IMR-90 (cell line): ENCODE results near the gene NIPAL3. TPM values are rescaled to one million over a fixed set of nuclear protein-coding genes. Genes with fewer than 3 reads are reported as not detected.

ENCODE experiments used
- ATAC-seq: fragments of 200-7000 bp; cut with Tn5 transposase; 2 replicates; pipeline ENCODE4 v1.9.1; 2020; ENCODE audit warnings: low read depth, mild to moderate bottlenecking, moderate library complexity
- BruUV-seq: library from RNA; stranded (reverse); fragments of 400-500 nt; replicated peaks from 2 replicates; lab custom pipeline; 2021; lab: Mats Ljungman, UMichigan
- CTCF ChIA-PET: fragments of 300-600 bp; formaldehyde crosslinking; extraction: SDS; loops from one replicate; lab custom pipeline; 2021; ENCODE audit warnings: antibody characterized with exemption; lab: Yijun Ruan, JAX
- POLR2A ChIA-PET: fragments of 300-600 bp; sonication (Branson Sonifier 250); formaldehyde crosslinking; loops from one replicate; lab custom pipeline; 2022; ENCODE audit warnings: antibody characterized with exemption; ENCODE audit not compliant: unreplicated experiment; lab: Charles Lee
- DNase-seq: peaks from one replicate; pipeline ENCODE4 v3.0.0; 2013
- H2AFZ ChIP-seq: replicated peaks from 2 replicates; pipeline ENCODE3; 2013; ENCODE audit warnings: low read length, mild to moderate bottlenecking; ENCODE audit not compliant: poor library complexity
- H2AK5ac ChIP-seq: 2 replicates; pipeline ENCODE4 v1.6.1; 2013; ENCODE audit warnings: low read depth, low read length, inconsistent platforms
- H2AK9ac ChIP-seq: replicated peaks from 2 replicates; pipeline ENCODE3; 2013; ENCODE audit warnings: mild to moderate bottlenecking, low read depth, low read length, moderate library complexity; ENCODE audit not compliant: poor library complexity
- H2BK120ac ChIP-seq: 2 replicates; pipeline ENCODE4 v1.6.1; 2013; ENCODE audit warnings: low read depth, low read length, inconsistent platforms
- H2BK15ac ChIP-seq: 3 replicates; pipeline ENCODE4 v1.6.1; 2013; ENCODE audit warnings: low read depth, low read length, inconsistent platforms
- H2BK20ac ChIP-seq: 2 replicates; pipeline ENCODE4 v1.6.1; 2013; ENCODE audit warnings: low read depth, mild to moderate bottlenecking, inconsistent platforms, low read length, moderate library complexity
- H2BK5ac ChIP-seq: 2 replicates; pipeline ENCODE4 v1.6.1; 2013; ENCODE audit warnings: mild to moderate bottlenecking, low read depth, low read length, inconsistent platforms; ENCODE audit not compliant: poor library complexity, severe bottlenecking
- H3K14ac ChIP-seq: replicated peaks from 2 replicates; pipeline ENCODE4 v1.6.1; 2013; ENCODE audit warnings: low read depth, low read length, inconsistent platforms
- H3K18ac ChIP-seq: 2 replicates; pipeline ENCODE4 v1.6.1; 2013; ENCODE audit warnings: low read depth, low read length, control low read depth
- H3K23ac ChIP-seq: 2 replicates; pipeline ENCODE4 v1.6.1; 2013; ENCODE audit warnings: low read depth, low read length, inconsistent platforms
- H3K27ac ChIP-seq: 2 replicates; pipeline ENCODE4 v1.5.1; 2013; ENCODE audit warnings: mild to moderate bottlenecking, control low read depth, low read length; ENCODE audit not compliant: insufficient read depth
- H3K27me3 ChIP-seq: 2 replicates; pipeline ENCODE4 v1.6.1; 2013; ENCODE audit warnings: low read length; ENCODE audit not compliant: control insufficient read depth, insufficient read depth
- H3K36me3 ChIP-seq: 2 replicates; pipeline ENCODE4 v1.6.1; 2013; ENCODE audit warnings: low read length, mixed read lengths; ENCODE audit not compliant: control insufficient read depth, insufficient read depth
- H3K4ac ChIP-seq: 2 replicates; pipeline ENCODE4 v1.6.1; 2013; ENCODE audit warnings: low read depth, low read length, inconsistent platforms
- H3K4me1 ChIP-seq: 2 replicates; pipeline ENCODE4 v1.6.1; 2013; ENCODE audit warnings: low read length, mixed read lengths; ENCODE audit not compliant: control insufficient read depth, insufficient read depth
- H3K4me2 ChIP-seq: 2 replicates; pipeline ENCODE4 v1.6.1; 2013; ENCODE audit warnings: low read depth, mild to moderate bottlenecking, control low read depth, low read length, moderate library complexity
- H3K4me3 ChIP-seq: 2 replicates; pipeline ENCODE4 v1.5.1; 2013; ENCODE audit warnings: low read depth, mild to moderate bottlenecking, control low read depth, low read length, moderate library complexity; ENCODE audit not compliant: insufficient read depth
- H3K56ac ChIP-seq: 2 replicates; pipeline ENCODE4 v1.6.1; 2013; ENCODE audit warnings: low read length, inconsistent platforms; ENCODE audit not compliant: insufficient read depth; ENCODE audit errors: extremely low read depth
- H3K79me1 ChIP-seq, 2 experiments: 2 replicates each; pipeline ENCODE4 v1.6.1; 2013; ENCODE audit warnings: low read length in 2 of 2, inconsistent platforms in 1 of 2, low read depth in 1 of 2
- H3K9ac ChIP-seq: 2 replicates; pipeline ENCODE4 v1.6.1; 2013; ENCODE audit warnings: low read depth, low read length, control low read depth
- H3K9me1 ChIP-seq: 2 replicates; pipeline ENCODE4 v1.6.1; 2013; ENCODE audit warnings: low read length, inconsistent platforms; ENCODE audit not compliant: insufficient read depth
- H3K9me3 ChIP-seq: 2 replicates; pipeline ENCODE4 v1.6.1; 2013; ENCODE audit warnings: low read length; ENCODE audit not compliant: control insufficient read depth, insufficient read depth
- H4K20me1 ChIP-seq: 2 replicates; pipeline ENCODE4 v1.6.1; 2013; ENCODE audit warnings: low read length, inconsistent platforms; ENCODE audit not compliant: insufficient read depth
- H4K5ac ChIP-seq: 2 replicates; pipeline ENCODE4 v1.6.1; 2013; ENCODE audit warnings: mild to moderate bottlenecking, low read depth, low read length, control low read depth
- H4K8ac ChIP-seq, 2 experiments: 2 replicates each; pipeline ENCODE4 v1.6.1; 2013; ENCODE audit warnings: low read depth in 2 of 2, low read length in 2 of 2, control low read depth in 1 of 2, inconsistent platforms in 1 of 2
- H4K91ac ChIP-seq: 2 replicates; pipeline ENCODE4 v1.6.1; 2013; ENCODE audit warnings: low read depth, low read length, inconsistent platforms; ENCODE audit not compliant: insufficient read depth
- BHLHE40 ChIP-seq: fragments of 150-350 bp; IDR thresholded peaks from 2 replicates; pipeline ENCODE4 v1.6.1; 2016; ENCODE audit warnings: mild to moderate bottlenecking, low read depth, low read length
- CEBPB ChIP-seq: IDR thresholded peaks from 2 replicates; pipeline ENCODE4 v1.6.1; 2012; ENCODE audit warnings: low read depth, low read length, improper control_type of control experiment
- CHD1 ChIP-seq: IDR thresholded peaks from 2 replicates; pipeline ENCODE4 v1.6.1; 2012; ENCODE audit warnings: low read depth, low read length, improper control_type of control experiment
- ELK1 ChIP-seq: fragments of 150-350 bp; IDR thresholded peaks from 2 replicates; pipeline ENCODE4 v1.6.1; 2016; ENCODE audit warnings: low read depth, mild to moderate bottlenecking, low read length, moderate library complexity, borderline replicate concordance
- FOS ChIP-seq: fragments of 150-350 bp; IDR thresholded peaks from 2 replicates; pipeline ENCODE4 v1.6.1; 2016; ENCODE audit warnings: low read depth, low read length
- MAFK ChIP-seq: IDR thresholded peaks from 2 replicates; pipeline ENCODE4 v1.6.1; 2012; ENCODE audit warnings: low read depth, low read length, improper control_type of control experiment
- MAZ ChIP-seq: IDR thresholded peaks from 2 replicates; pipeline ENCODE4 v1.6.1; 2012; ENCODE audit warnings: low read depth, mild to moderate bottlenecking, low read length, improper control_type of control experiment, moderate library complexity, borderline replicate concordance
- NFE2L2 ChIP-seq: fragments of 150-350 bp; IDR thresholded peaks from 2 replicates; pipeline ENCODE4 v1.6.1; 2016; ENCODE audit warnings: low read depth, mild to moderate bottlenecking, low read length
- POLR2A ChIP-seq: IDR thresholded peaks from 2 replicates; pipeline ENCODE4 v1.6.1; 2012; ENCODE audit warnings: mild to moderate bottlenecking, low read depth, low read length
- SMC3 ChIP-seq: fragments of 150-350 bp; IDR thresholded peaks from 2 replicates; pipeline ENCODE4 v1.6.1; 2016; ENCODE audit warnings: low read depth, mild to moderate bottlenecking, antibody characterized with exemption, low read length, moderate library complexity
- WGBS, 2 experiments: methylation state at CpG; one replicate each; pipeline versions ENCODE4 v1.1.5 to v1.1.7; 2013; ENCODE audit warnings: missing lambda C conversion rate in 2 of 2; ENCODE audit not compliant: insufficient read length in 1 of 2; ENCODE audit errors: extremely low coverage in 2 of 2; 5-methylcytosine and 5-hydroxymethylcytosine counted together
- dilution Hi-C: fragments of 300-500 bp; cut with HindIII; formaldehyde crosslinking; loops from one replicate; pipeline ENCODE4 v1.14.3; 2018; ENCODE audit warnings: low sequenced_read_pairs; ENCODE audit not compliant: unreplicated experiment
- in situ Hi-C: fragments of 300-500 bp; cut with MboI; formaldehyde crosslinking; loops from 3 replicates; pipeline ENCODE4 v1.14.3; 2019; ENCODE audit warnings: low sequenced_read_pairs, inconsistent platforms, mixed read lengths
- intact Hi-C: fragments of 100-400 bp; cut with micrococcal nuclease; formaldehyde crosslinking; loops from 2 replicates; pipeline ENCODE4 v1.10.0; 2022
- polyA plus RNA-seq, 3 experiments: library from polyadenylated mRNA; depleted of rRNA; stranded (reverse); fragments of >200 nt; gene quantifications; 2 replicates each; pipeline ENCODE4 v1.2.3, GENCODE V29; 2012; ENCODE audit warnings: low replicate concordance in 1 of 3
- total RNA-seq: library from RNA; depleted of rRNA; stranded (reverse); fragments of >200 nt; gene quantifications from 2 replicates; pipeline ENCODE4 v1.2.3, GENCODE V29; 2012

Gene NIPAL3
- total and polyA plus RNA-seq, 2 of the 4 experiments (the other 2 are of a cell fraction): 55.0 to 123 TPM

DNA sequence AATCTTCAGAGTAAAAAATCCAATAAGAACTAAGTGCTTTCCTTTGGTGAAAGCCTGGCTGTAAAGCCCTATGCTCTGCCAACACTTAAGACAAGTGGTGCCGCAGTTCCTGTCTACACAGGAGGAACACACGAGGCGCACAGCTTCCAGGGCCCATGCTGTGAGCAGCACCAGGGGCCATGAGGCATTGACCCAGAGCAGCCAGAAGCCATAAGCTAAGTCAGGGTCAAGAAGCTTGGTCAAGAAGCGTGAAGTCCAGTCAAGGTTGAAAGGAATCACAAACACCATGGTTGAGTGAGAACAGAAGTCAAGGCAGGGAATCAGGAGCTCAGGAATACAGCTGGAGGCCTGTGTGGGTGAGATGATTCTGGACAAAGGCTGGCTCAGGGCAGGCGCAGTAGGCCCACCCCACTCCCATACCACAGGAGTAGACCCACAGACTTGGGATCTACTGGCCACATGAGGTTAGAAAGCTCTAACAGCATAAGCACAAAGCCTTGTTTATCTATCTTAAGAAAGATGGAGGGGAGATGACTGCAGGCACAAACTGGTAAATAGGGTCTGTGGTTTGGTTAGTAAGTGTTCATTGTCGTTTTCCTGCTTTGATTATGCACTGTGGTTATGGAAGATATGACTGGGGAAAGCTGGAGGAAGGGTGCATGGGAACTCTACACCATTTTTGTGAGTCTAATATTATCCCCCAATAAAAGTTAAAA is 44.1 kb downstream of the NIPAL3 start:
- Histone ChIP-seq H2BK20ac (no peak overlapping the region), H3K18ac (no peak overlapping the region), H3K27ac (no peak overlapping the region), H2AFZ (no peak overlapping the region), H3K9me1 (peaks cover 19% of the 10 kb centered on the region), H3K4me2 (no peak overlapping the region), H3K4me1 (peaks cover 4% of the 10 kb centered on the region), H3K9me3 (no peaks in the 10 kb centered on the region; the same call in 1 of the 2 replicates), H3K9ac (no peak overlapping the region), H2AK9ac (no peak overlapping the region), H2BK5ac (no peak overlapping the region), H3K4ac (no peak overlapping the region), H4K8ac (no peak overlapping the region), H4K91ac (no peak overlapping the region), H2BK120ac (no peak overlapping the region), H3K23ac (no peak overlapping the region), H3K27me3 (no peaks in the 10 kb centered on the region), H3K56ac (no peak overlapping the region), H4K5ac (no peak overlapping the region), H3K36me3 (peaks cover 34% of the 10 kb centered on the region), H3K14ac (no peak overlapping the region), H4K20me1 (no peaks in the 10 kb centered on the region), H3K79me1 (no peaks in the 10 kb centered on the region; a peak in 2 of 4 replicates), H2BK15ac (no peak overlapping the region), H2AK5ac (no peak overlapping the region), H3K4me3 (no peak overlapping the region)
- in situ Hi-C loops (no loop called here), intact Hi-C loops (no loop called here), dilution Hi-C loops (no loop called here)
- BruUV-seq: no TSS peak
- no peak for TF ChIP-seq CEBPB
- TF ChIP-seq BHLHE40: no peak
- TF ChIP-seq ELK1: no peak
- no peak for TF ChIP-seq SMC3
- no peak for TF ChIP-seq MAZ
- no peak for TF ChIP-seq CHD1
- TF ChIP-seq MAFK: no peak
- TF ChIP-seq POLR2A: no peak
- no peak for TF ChIP-seq NFE2L2
- TF ChIP-seq FOS: no peak
- no peak for ATAC-seq
- POLR2A ChIA-PET: interaction anchor here (0.6 kb wide), 1 partner anchor 25 kb away, joined by 4 read pairs; no protein-coding TSS in a partner anchor
- DNase-seq: no peak
- WGBS, 2 experiments: 100% methylated on average over 2 of the region's 6 CpGs; no CpG with 5 or more reads in 1 of the 2 experiments
- CTCF ChIA-PET: interaction anchor here (0.6 kb wide), 1 partner anchor 8 kb away, joined by 3 read pairs; no protein-coding TSS in a partner anchor
